H9 (cell line): ENCODE measurements around the gene RNF17. TPM values are rescaled to one million over a fixed set of nuclear protein-coding genes. Genes with fewer than 3 reads are reported as not detected.

Source experiments
- DNase-seq: peaks from one replicate; pipeline ENCODE4 v3.0.0-alpha.2; 2017
- H2AFZ ChIP-seq: one replicate; pipeline ENCODE4 v1.6.1; 2013; ENCODE audit warnings: mild to moderate bottlenecking, low read length, control low read depth, moderate library complexity
- H2AK5ac ChIP-seq: 2 replicates; pipeline ENCODE4 v1.6.1; 2013; ENCODE audit warnings: low read length, control low read depth, mixed read lengths; ENCODE audit not compliant: insufficient read length
- H2BK120ac ChIP-seq: one replicate; pipeline ENCODE4 v1.6.1; 2013; ENCODE audit warnings: low read depth, mild to moderate bottlenecking, low read length, control low read depth, inconsistent platforms; ENCODE audit not compliant: poor library complexity, severe bottlenecking
- H2BK12ac ChIP-seq: 2 replicates; pipeline ENCODE4 v1.6.1; 2013; ENCODE audit warnings: low read length, control low read depth, mixed read lengths, low read depth; ENCODE audit not compliant: insufficient read length
- H2BK15ac ChIP-seq: 2 replicates; pipeline ENCODE4 v1.6.1; 2013; ENCODE audit warnings: low read depth, low read length, control low read depth
- H2BK20ac ChIP-seq: one replicate; pipeline ENCODE4 v1.6.1; 2013; ENCODE audit warnings: low read depth, mild to moderate bottlenecking, low read length, control low read depth, inconsistent platforms; ENCODE audit not compliant: poor library complexity, severe bottlenecking
- H2BK5ac ChIP-seq: 2 replicates; pipeline ENCODE4 v1.6.1; 2013; ENCODE audit warnings: low read length, control low read depth, mixed read lengths; ENCODE audit not compliant: insufficient read length
- H3K14ac ChIP-seq: 2 replicates; pipeline ENCODE4 v1.6.1; 2013; ENCODE audit warnings: low read length, control low read depth; ENCODE audit not compliant: insufficient read depth
- H3K18ac ChIP-seq: 2 replicates; pipeline ENCODE4 v1.6.1; 2013; ENCODE audit warnings: low read depth, mild to moderate bottlenecking, mixed read lengths, low read length, control low read depth; ENCODE audit not compliant: insufficient read length
- H3K23ac ChIP-seq: 2 replicates; pipeline ENCODE4 v1.6.1; 2013; ENCODE audit warnings: low read length, control low read depth, mixed read lengths, low read depth; ENCODE audit not compliant: insufficient read length
- H3K23me2 ChIP-seq: 2 replicates; pipeline ENCODE4 v1.6.1; 2013; ENCODE audit warnings: low read depth, mild to moderate bottlenecking, mixed read lengths, low read length, control low read depth; ENCODE audit not compliant: insufficient read length, poor library complexity, severe bottlenecking
- H3K27ac ChIP-seq: 2 replicates; pipeline ENCODE4 v1.5.1; 2013; ENCODE audit warnings: low read length, control low read depth, mixed read lengths, low read depth; ENCODE audit not compliant: insufficient read length
- H3K27me3 ChIP-seq: 2 replicates; pipeline ENCODE4 v1.6.1; 2013; ENCODE audit warnings: low read length, control low read depth, inconsistent platforms; ENCODE audit not compliant: insufficient read depth
- H3K4ac ChIP-seq: 2 replicates; pipeline ENCODE4 v1.6.1; 2013; ENCODE audit warnings: low read depth, mild to moderate bottlenecking, control low read depth, inconsistent platforms, low read length, moderate library complexity
- H3K4me1 ChIP-seq: 2 replicates; pipeline ENCODE4 v1.6.1; 2013; ENCODE audit warnings: low read length, control low read depth, inconsistent platforms; ENCODE audit not compliant: insufficient read depth
- H3K4me2 ChIP-seq: 2 replicates; pipeline ENCODE4 v1.6.1; 2013; ENCODE audit warnings: low read length, control low read depth, mixed read lengths; ENCODE audit not compliant: insufficient read length, insufficient read depth
- H3K56ac ChIP-seq: 2 replicates; pipeline ENCODE4 v1.6.1; 2013; ENCODE audit warnings: low read depth, mild to moderate bottlenecking, mixed read lengths, low read length, control low read depth; ENCODE audit not compliant: insufficient read length
- H3K79me1 ChIP-seq: 2 replicates; pipeline ENCODE4 v1.6.1; 2013; ENCODE audit warnings: low read depth, mild to moderate bottlenecking, moderate library complexity, low read length, control low read depth, inconsistent platforms; ENCODE audit not compliant: insufficient read depth, poor library complexity, severe bottlenecking
- H3K79me2 ChIP-seq: 2 replicates; pipeline ENCODE4 v1.6.1; 2013; ENCODE audit warnings: low read length, control low read depth, inconsistent platforms; ENCODE audit not compliant: insufficient read depth
- H3K9ac ChIP-seq: 2 replicates; pipeline ENCODE4 v1.6.1; 2013; ENCODE audit warnings: low read length, control low read depth, mixed read lengths; ENCODE audit not compliant: insufficient read length; ENCODE audit errors: extremely low read depth
- H3K9me3 ChIP-seq: one replicate; pipeline ENCODE4 v1.6.1; 2013; ENCODE audit warnings: low read depth, low read length, inconsistent platforms; ENCODE audit not compliant: control insufficient read depth
- H3T11ph ChIP-seq: one replicate; pipeline ENCODE4 v1.6.1; 2013; ENCODE audit warnings: mild to moderate bottlenecking, low read length, control low read depth, inconsistent platforms
- H4K20me1 ChIP-seq: one replicate; pipeline ENCODE4 v1.6.1; 2013; ENCODE audit not compliant: control insufficient read depth, insufficient read length, insufficient read depth
- H4K5ac ChIP-seq: 2 replicates; pipeline ENCODE4 v1.6.1; 2013; ENCODE audit warnings: low read depth, mild to moderate bottlenecking, mixed read lengths, low read length, control low read depth; ENCODE audit not compliant: insufficient read length
- H4K8ac ChIP-seq: replicated peaks from 2 replicates; pipeline ENCODE4 v1.6.1; 2013; ENCODE audit warnings: low read length, control low read depth, mixed read lengths, low read depth; ENCODE audit not compliant: insufficient read length
- H4K91ac ChIP-seq: 2 replicates; pipeline ENCODE4 v1.6.1; 2013; ENCODE audit warnings: low read depth, mild to moderate bottlenecking, moderate library complexity, mixed read lengths, low read length, control low read depth; ENCODE audit not compliant: insufficient read length
- H3K27ac Mint-ChIP-seq, 3 experiments: 2 replicates in 2 of 3; 3 replicates in 1 of 3; pipeline ENCODE4 v1.8.0; 2020 to 2021; ENCODE audit warnings: mixed read lengths in 3 of 3, mild to moderate bottlenecking in 1 of 3, moderate library complexity in 1 of 3
- H3K27me3 Mint-ChIP-seq: 2 replicates; pipeline ENCODE4 v1.8.0; 2021; ENCODE audit warnings: low read depth, mild to moderate bottlenecking, moderate library complexity, mixed read lengths
- H3K36me3 Mint-ChIP-seq, 3 experiments: 2 replicates in 2 of 3; 3 replicates in 1 of 3; pipeline ENCODE4 v1.8.0; 2020 to 2021; ENCODE audit warnings: low read depth in 3 of 3, mixed read lengths in 3 of 3; ENCODE audit not compliant: insufficient read depth in 1 of 3
- H3K4me1 Mint-ChIP-seq, 2 experiments: 2 replicates each; pipeline ENCODE4 v1.8.0; 2020; ENCODE audit warnings: mixed read lengths in 2 of 2
- H3K4me3 Mint-ChIP-seq, 2 experiments: 2 replicates in 1 of 2; 3 replicates in 1 of 2; pipeline ENCODE4 v1.8.0; 2020 to 2021; ENCODE audit warnings: mild to moderate bottlenecking in 2 of 2, mixed read lengths in 2 of 2, moderate library complexity in 1 of 2
- H3K9me3 Mint-ChIP-seq, 2 experiments: 2 replicates in 1 of 2; 3 replicates in 1 of 2; pipeline ENCODE4 v1.8.0; 2020; ENCODE audit warnings: mild to moderate bottlenecking in 2 of 2, mixed read lengths in 2 of 2, moderate library complexity in 1 of 2
- CTCF ChIP-seq: fragments of 200-600 bp; sonication (generic); conservative IDR thresholded peaks from 3 replicates; pipeline ENCODE4 v1.8.0; 2021; ENCODE audit warnings: antibody characterized with exemption, mild to moderate bottlenecking
- WGBS: extraction: QIAGEN DNeasy Blood & Tissue Kit; methylation state at CpG from one replicate; pipeline ENCODE4 v1.1.7; 2013; ENCODE audit warnings: missing lambda C conversion rate, low lambda C conversion rate, mixed read lengths; ENCODE audit not compliant: insufficient read length; ENCODE audit errors: extremely low coverage; 5-methylcytosine and 5-hydroxymethylcytosine counted together
- total RNA-seq: library from RNA; stranded (reverse); gene quantifications from 2 replicates; pipeline ENCODE4 v1.2.1, GENCODE V29; 2021

The RNF17 gene
- total RNA-seq, 1 experiment from 2014 or later, result not detected

GRCh38 chr13:24821207-24821606 is 57.2 kb downstream of the RNF17 start:
- H3K4ac ChIP-seq, result no peak overlapping the region
- no peak overlapping the region for H4K8ac ChIP-seq
- no peak overlapping the region for H3K23ac ChIP-seq
- no peak overlapping the region for H3K9ac ChIP-seq
- H3K79me2 ChIP-seq, result no peaks in the 10 kb centered on the region
- no peaks in the 10 kb centered on the region for H3K79me1 ChIP-seq
- H2AFZ ChIP-seq, result no peak overlapping the region
- no peak overlapping the region for H4K5ac ChIP-seq
- H3K14ac ChIP-seq, result no peak overlapping the region
- H3K18ac ChIP-seq, result no peak overlapping the region
- Mint-ChIP-seq H3K4me3 (no peak overlapping the region), H3K4me1 (no peaks in the 10 kb centered on the region), H3K9me3 (peaks cover 14 to 22% of the 10 kb centered on the region in 2 experiments), H3K27ac (no peak overlapping the region), H3K36me3 (peaks cover 3 to 20% (median 4%) of the 10 kb centered on the region in 3 experiments; a peak in 5 of 7 replicates), H3K27me3 (peaks cover 3% of the 10 kb centered on the region; the same call in 1 of the 2 replicates)
- H2AK5ac ChIP-seq, result no peak overlapping the region
- no CpG with 5 or more reads among the region's 2 CpGs for WGBS
- DNase-seq, result no peak
- H3K4me2 ChIP-seq, result no peak overlapping the region
- H3K9me3 ChIP-seq, result no peaks in the 10 kb centered on the region
- no peak overlapping the region for H3T11ph ChIP-seq
- H2BK20ac ChIP-seq, result no peak overlapping the region
- H3K23me2 ChIP-seq, result no peaks in the 10 kb centered on the region
- H3K56ac ChIP-seq, result no peak overlapping the region
- no peak for TF ChIP-seq CTCF
- no peaks in the 10 kb centered on the region for H3K27me3 ChIP-seq
- no peak overlapping the region for H2BK15ac ChIP-seq
- no peak overlapping the region for H2BK5ac ChIP-seq
- H4K20me1 ChIP-seq, result no peaks in the 10 kb centered on the region
- H3K4me1 ChIP-seq, result no peaks in the 10 kb centered on the region
- no peak overlapping the region for H2BK12ac ChIP-seq
- H2BK120ac ChIP-seq, result no peak overlapping the region
- no peak overlapping the region for H3K27ac ChIP-seq
- no peak overlapping the region for H4K91ac ChIP-seq
